ENCODE results near the gene RDH5.
A peak's percentile ranks its signal among the peaks of the same experiment; 100 is the strongest.

DNA sequence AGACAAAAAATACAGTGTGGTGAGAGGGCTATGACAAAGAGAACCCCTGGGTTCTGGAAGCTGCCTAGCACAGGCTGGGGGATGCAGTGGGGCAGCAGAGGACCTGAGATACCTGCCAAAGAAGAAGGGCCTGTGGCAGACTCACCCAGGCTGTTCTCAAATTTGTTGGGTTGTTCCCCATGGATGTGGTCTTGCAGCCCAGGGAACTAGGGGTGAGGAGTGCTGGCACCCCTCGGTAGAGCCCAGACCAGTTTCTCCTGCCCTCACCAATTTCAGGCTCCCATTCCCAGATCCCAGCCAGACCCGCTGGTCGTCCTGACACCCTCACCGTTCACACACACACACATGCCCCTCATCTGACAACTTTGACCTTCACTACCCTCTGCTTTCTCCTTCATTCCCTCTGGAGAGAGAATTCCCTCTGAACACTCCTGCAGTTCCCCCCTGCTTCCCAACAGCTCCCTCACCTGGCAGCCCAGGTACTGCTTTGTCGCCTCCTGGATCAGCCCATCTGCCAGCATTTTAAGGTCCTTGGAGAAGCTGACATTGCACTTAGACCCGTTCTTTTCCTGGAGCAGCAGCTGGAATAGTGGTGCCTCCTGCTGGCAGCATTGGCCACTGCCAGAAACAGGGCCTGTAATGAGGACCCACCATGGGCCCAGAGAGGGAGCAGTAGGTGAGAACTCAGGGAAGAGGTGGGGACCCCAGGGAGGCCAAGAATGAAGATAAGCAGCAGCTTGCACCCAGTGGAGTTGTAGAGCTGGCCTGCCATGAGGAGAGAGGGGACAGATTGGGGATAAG is 16.8 kb downstream of the RDH5 start:
- TF ChIP-seq, protein P1, sequence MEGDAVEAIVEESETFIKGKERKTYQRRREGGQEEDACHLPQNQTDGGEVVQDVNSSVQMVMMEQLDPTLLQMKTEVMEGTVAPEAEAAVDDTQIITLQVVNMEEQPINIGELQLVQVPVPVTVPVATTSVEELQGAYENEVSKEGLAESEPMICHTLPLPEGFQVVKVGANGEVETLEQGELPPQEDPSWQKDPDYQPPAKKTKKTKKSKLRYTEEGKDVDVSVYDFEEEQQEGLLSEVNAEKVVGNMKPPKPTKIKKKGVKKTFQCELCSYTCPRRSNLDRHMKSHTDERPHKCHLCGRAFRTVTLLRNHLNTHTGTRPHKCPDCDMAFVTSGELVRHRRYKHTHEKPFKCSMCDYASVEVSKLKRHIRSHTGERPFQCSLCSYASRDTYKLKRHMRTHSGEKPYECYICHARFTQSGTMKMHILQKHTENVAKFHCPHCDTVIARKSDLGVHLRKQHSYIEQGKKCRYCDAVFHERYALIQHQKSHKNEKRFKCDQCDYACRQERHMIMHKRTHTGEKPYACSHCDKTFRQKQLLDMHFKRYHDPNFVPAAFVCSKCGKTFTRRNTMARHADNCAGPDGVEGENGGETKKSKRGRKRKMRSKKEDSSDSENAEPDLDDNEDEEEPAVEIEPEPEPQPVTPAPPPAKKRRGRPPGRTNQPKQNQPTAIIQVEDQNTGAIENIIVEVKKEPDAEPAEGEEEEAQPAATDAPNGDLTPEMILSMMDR (IDR thresholded peaks at IDR 0.05; ENCODE audit: insufficient read depth, low read length, poor library complexity, severe bottlenecking) = peak; percentile 92
- no peak for TF ChIP-seq EZH2phosphoT487 (conservative IDR thresholded peaks at IDR 0.05; ENCODE audit: low read length)

Measured in SU-DHL-6 (cell line).